SKM-1 treated with dmso at 0.1 percent for 144 hours (cell line): ENCODE results near the gene ECHDC3.
"Not testable (repeated sequence)": the region's sequence is repeated elsewhere in the genome, so short reads cannot be mapped to it uniquely, and the experiment has no call there.

Source experiments
- DNase-seq: peaks from one replicate; lab custom pipeline; 2025; ENCODE audit not compliant: unreplicated experiment; lab: John Stamatoyannopoulos, UW

Gene ECHDC3

GRCh38 chr10:11715815-11716494 lies 26.2 kb upstream of the ECHDC3 start:
- DNase-seq = no peak

- DNase-seq = no peak
Measured at GRCh38 chr10:11716686-11717085, 25.5 kb upstream of the ECHDC3 start.

GRCh38 chr10:11719496-11720259 lies 22.5 kb upstream of the ECHDC3 start:
- DNase-seq = no peak

GRCh38 chr10:11720260-11720741 lies 21.9 kb upstream of the ECHDC3 start:
- no peak for DNase-seq

- no peak for DNase-seq
Measured at GRCh38 chr10:11721806-11722205, 20.4 kb upstream of the ECHDC3 start.

DNA sequence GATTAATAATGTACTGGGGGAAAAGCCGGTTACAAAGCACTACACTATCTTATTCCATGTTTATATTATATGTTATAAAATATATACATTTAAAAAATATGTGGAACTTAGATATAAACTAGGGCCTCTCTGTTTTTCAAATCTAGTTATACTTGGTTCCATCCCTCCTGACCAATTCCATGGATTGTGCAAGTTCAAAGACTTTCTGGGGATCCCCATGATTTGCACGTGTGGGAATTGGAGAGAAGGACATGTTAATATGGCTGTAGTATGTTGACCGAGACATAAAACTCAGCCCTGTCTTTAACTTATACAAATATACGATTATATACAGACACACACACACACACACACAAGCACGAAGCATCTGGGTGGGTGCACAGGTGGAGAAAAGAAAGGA lies 18.8 kb upstream of the ECHDC3 start:
- DNase-seq = no peak

DNA sequence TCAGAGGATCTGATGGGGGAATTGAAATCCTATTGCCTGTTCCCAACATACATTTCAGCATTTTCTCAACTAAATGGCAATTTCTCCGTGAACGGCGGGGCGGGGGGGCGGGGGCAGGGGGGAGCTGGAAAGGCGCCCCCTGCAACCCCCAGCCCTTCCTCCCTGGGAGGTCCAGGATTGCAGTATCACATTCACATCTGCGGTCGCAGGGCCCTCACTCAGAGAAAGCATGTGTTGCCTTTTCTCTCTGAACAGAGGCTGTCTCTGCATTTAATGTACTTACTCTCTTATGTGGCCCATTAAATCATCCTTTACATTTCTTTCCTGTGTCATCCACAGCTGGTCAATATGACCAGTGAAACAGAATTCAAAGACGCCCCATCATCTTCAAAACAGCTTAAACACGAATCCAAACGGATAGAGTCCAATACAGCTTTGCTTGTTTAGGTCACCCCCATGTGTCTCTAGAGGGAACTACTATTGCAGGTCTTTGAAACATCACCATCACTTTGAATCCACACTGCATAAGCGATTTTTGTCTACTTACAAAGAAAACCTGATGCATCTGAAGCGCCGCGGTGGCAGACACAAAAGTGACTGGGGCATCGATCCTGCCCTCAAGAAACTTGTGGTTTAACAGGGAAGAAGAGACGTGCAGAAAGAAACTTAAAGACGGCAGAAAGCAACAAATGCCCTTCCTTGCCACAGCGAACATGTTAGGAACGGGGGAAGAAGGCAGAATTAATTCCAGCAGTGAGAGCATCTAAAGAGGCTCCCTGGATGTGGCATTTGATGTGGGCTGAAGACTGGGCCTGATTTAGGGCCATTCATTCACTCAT lies 17.0 kb upstream of the ECHDC3 start:
- no peak for DNase-seq

GRCh38 chr10:11725912-11726311 lies 16.3 kb upstream of the ECHDC3 start:
- DNase-seq = no peak

GRCh38 chr10:11727563-11727962 lies 14.6 kb upstream of the ECHDC3 start:
- DNase-seq = no peak

DNA sequence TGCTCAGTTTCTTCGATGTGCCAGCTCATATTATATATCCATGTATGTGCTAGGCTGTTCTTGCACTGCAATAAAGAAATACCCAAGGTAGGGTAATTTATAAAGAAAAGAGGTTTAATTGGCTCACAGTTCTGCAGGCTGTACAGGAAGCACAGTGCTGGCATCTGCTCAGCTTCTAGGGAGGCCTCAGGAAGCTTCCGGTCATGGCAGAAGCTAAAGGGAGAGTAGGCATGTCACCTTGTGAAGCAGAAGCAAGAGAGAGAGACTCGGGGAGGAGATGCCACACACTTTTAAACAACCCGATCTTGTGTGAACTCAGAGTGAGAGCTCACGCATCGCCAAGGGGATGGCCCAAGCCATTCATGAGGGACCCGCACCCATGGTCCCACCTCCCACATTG lies 13.8 kb upstream of the ECHDC3 start:
- DNase-seq = no peak

GRCh38 chr10:11729790-11730315 lies 12.3 kb upstream of the ECHDC3 start:
- DNase-seq = no peak

- DNase-seq = no peak
Measured at GRCh38 chr10:11730779-11731178, 11.4 kb upstream of the ECHDC3 start.

DNA sequence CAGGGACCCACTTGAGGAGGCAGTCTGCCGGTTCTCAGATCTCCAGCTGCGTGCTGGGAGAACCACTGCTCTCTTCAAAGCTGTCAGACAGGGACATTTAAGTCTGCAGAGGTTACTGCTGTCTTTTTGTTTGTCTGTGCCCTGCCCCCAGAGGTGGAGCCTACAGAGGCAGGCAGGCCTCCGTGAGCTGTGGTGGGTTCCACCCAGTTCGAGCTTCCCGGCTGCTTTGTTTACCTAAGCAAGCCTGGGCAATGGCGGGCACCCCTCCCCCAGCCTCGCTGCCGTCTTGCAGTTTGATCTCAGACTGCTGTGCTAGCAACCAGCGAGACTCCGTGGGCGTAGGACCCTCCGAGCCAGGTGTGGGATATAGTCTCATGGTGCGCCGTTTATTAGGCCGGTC lies 5.4 kb upstream of the ECHDC3 start:
- not testable (repeated sequence) for DNase-seq

DNA sequence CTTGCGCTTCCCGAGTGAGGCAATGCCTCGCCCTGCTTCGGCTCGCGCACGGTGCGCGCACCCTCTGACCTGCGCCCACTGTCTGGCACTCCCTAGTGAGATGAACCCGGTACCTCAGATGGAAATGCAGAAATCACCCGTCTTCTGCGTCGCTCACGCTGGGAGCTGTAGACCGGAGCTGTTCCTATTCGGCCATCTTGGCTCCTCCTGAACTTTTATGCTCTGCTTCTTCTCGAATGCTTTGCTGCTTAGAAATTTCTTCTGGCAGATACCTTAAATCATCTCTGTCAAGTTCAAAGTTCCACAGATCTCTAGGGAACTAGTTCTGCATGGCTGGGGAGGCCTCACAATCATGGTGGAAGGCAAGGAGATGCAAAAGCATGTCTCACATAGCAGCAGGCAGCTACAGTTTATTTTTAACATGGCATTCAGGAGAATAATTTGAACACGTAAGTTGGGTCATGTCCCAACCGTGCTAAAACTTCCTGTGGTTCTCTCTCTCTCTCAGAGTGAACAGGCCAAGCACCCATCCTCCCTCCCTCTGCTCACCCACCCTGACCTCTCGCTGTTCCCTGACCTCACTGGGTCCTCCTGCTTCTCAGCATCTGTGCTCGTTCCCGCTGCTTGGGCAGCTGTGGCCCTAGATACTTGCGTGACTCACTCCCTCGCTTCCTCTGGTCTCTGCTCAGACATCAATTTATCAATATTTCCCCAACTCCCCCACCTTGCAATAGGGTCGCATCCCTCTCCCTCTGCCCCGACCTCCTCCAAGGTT lies 4.7 kb upstream of the ECHDC3 start:
- not testable (repeated sequence) for DNase-seq

DNA sequence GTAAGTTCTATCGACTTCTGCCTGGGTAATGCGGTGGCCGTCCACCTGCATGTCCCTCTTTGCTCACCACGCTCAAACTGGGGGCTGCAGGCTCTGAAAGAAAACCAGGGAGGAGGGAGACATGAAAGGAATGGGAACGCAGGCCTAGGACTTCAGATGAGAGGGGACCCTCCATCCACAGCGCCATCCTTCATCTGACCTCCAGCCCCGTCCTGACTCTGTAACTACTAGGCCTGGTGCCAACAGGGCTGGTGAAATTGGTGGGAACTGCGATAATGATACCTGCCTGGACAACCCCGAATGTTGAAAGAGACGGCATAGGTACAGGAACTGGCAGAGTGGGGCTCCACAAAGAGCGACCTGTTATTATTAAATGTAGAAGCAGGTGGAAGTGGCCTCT lies 1.3 kb upstream of the ECHDC3 start:
- no peak for DNase-seq

GRCh38 chr10:11741608-11742007 lies 574 bp upstream of the ECHDC3 start:
- no peak for DNase-seq

DNA sequence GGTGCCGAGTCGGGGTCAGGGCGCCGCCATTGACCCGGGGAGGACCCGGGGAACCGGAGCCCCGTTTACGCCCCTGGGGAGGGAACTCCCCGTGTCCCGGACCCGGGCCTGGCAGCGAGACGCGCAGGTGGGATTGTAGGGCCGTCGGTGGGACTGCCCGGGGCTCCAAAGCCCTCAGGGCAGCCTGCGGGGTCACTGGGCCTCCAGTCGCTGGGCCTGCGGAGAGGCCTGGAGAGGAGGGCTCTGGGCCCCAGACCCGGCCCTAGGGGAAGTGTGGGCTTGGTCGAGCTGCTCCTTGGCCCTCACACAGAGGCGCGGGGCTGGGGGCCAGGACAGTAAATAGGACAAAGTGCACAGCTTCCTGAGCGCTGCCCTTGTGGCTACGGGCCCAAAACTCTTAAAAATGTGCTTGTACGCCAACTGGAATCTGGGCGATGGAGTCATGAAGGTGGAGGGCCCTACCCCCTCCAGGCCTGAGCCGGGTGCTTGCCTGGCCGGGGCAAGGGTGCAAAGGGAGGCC lies 657 bp downstream of the ECHDC3 start:
- no peak for DNase-seq

DNA sequence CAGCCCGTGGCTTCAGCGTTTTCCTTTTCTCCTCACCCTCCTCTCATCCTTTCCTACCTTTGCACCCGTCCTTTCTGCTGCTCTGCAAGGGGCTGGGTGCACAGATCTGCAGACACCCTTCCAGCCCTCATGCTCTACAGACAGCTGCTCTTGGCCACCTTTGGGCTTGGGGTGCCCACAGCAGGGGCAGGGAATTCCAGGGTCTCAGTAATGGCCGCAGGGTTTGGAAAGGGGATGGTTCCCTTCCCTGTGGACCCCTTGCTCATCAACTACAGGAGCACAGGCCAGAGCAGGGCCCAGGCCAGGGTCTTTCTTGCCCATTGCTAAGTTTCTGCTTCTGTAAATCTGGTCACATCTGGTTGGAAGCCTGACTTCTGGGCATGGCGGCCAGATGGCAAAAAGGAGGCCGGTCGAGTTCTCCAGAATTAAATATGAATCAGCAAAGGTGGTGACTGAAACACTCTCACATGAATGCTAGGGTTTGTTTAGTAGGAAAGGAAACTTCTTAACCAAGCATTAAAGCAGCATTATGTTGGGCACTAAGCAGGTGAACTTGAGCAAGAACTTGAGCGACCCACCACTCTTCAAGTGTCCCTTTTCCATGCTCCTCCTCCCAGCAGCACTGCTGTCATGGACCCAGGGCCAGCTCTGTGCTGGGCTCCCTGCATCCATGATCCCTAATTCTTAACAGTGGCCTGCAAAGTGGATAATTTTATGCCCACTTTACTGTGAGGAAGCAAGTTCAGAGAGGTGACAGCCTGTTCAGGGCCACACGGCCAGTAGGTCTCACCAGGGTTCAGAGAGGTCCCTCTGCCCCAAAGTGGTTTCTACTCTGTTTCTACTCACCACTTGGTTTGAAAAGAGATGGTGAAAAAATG lies 1.5 kb downstream of the ECHDC3 start:
- no peak for DNase-seq

GRCh38 chr10:11745045-11745444 lies 2.9 kb downstream of the ECHDC3 start:
- DNase-seq = no peak
